C4-2B (cell line): ENCODE results near the gene MRTFB.

Source experiments
- H3K27ac ChIP-seq: fragments of 450-650 bp; 2 replicates; pipeline ENCODE4 v1.5.1; 2017
- ZFX ChIP-seq: fragments of 450-650 bp; IDR thresholded peaks from 2 replicates; pipeline ENCODE4 v1.6.1; 2017
- TF ChIP-seq, protein P1 (sequence below): fragments of 450-650 bp; conservative IDR thresholded peaks from 2 replicates; pipeline ENCODE4 v1.5.1; 2017; ENCODE audit warnings: mild to moderate bottlenecking

MRTFB gene

DNA sequence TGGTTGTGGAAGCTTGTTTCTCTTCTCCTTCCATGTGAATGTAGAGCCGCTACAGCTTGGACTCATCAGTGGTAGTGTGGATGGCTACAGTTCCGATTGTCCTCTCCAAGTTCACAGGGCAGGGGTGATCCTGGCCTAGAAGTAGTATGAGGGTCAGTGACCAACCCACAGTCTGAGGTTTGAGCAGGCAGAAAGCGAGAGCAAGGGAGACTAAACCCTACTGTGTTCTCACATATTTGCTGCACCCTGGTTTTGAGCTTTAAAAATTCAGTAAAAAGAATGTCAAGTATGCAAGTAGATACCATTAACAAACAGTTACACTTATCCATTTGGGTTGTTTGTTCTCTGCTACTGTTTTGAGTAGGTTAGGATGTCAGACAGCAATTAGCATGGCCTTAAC, 148.9 kb downstream of the MRTFB start:
- H3K27ac ChIP-seq: no peak overlapping the region
- TF ChIP-seq, protein P1, sequence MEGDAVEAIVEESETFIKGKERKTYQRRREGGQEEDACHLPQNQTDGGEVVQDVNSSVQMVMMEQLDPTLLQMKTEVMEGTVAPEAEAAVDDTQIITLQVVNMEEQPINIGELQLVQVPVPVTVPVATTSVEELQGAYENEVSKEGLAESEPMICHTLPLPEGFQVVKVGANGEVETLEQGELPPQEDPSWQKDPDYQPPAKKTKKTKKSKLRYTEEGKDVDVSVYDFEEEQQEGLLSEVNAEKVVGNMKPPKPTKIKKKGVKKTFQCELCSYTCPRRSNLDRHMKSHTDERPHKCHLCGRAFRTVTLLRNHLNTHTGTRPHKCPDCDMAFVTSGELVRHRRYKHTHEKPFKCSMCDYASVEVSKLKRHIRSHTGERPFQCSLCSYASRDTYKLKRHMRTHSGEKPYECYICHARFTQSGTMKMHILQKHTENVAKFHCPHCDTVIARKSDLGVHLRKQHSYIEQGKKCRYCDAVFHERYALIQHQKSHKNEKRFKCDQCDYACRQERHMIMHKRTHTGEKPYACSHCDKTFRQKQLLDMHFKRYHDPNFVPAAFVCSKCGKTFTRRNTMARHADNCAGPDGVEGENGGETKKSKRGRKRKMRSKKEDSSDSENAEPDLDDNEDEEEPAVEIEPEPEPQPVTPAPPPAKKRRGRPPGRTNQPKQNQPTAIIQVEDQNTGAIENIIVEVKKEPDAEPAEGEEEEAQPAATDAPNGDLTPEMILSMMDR: no peak
- TF ChIP-seq ZFX: no peak

DNA sequence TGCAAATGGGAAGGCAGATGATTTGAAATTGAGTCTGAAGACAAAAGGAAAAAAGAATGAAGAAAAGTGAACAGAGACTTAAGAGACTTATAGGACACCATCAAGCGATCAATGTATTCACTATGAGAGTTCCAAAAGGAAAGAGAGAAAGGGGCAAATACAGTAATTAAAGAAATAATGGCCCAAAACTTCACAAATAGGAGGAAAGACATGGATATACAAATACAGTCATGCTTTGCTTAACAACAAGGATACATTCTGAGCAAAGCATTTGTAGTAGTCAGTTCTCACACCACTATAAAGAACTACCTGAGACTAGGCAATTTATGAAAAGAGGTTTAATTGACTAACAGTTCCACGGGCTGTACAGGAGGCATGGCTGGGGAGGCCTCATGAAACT, 152.5 kb downstream of the MRTFB start:
- no peak overlapping the region for H3K27ac ChIP-seq
- TF ChIP-seq ZFX: no peak
- TF ChIP-seq, protein P1: no peak

DNA sequence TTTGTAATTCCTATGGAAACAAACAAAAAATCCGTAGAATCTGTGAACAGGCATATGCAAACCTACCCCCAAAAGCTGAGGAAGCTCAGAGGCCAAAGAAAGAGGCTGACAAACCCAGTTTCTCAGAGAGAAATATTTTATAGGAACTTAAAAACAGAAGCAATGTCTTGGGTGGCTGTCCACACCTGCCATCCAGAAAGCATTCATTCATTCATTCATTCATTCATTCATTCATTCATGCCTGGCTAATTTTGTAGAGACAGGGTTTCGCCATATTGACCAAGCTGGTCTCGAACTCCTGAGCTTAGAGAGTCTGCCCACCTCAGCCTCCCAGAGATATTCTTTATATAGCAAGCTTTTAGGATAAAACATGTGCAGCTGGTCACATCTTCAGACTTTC, 154.3 kb downstream of the MRTFB start:
- no peak overlapping the region for H3K27ac ChIP-seq
- no peak for TF ChIP-seq ZFX
- TF ChIP-seq, protein P1: no peak

DNA sequence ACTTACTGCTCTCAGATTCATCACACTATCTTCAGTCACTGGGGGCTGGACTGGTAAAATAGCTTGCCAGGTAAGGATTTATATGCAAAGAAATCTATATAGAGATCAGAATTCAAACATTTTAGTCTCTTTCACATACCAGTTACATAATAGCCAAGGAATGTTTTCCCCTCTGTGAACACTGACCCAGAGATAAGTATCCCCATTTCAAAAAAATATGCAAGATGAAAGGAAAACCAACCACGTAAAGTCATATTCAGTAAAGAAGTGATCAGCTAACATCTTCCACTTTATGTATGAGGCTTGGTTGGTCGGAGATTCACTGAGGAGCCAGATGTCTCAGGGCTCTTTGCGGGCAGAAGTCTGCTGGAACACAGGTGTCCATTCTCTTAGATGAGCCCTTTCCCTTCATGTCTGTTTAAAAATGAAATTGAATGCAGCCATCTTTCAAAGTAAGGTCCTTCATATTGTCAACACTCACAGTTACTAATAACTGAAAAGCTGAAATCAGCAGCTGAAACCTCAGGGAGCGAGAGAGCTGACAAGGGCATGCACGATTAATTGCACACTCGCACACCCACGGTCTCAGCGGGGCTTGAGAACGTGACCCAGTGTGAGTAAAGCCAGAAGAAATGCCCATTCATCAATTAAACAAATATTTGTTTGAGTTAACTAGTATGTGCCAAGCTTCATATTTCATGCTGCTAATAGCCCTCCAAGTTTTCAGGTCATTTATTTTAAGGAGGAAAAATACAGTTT, 161.2 kb downstream of the MRTFB start:
- no peak for TF ChIP-seq ZFX
- TF ChIP-seq, protein P1: no peak
- H3K27ac ChIP-seq: no peak overlapping the region

DNA sequence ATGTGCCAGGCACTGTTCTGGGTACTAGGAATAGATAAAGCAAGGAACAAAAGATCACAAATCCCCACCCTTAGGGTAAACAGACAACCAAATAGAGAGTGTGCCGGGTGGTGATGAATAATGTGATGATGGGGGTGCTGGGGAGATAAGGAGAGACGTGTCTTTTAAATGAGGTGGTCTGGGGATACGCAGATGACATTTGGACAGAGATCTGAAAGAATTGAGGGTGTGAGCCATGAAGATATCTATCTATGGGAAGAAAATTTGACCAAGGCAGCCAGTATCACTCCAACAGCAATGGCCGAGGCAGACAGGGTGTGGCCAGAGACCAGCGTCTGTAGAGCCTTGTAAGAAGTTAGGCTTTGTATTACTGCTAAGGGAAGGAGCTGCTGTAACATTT, 165.3 kb downstream of the MRTFB start:
- TF ChIP-seq, protein P1: no peak
- no peak for TF ChIP-seq ZFX

DNA sequence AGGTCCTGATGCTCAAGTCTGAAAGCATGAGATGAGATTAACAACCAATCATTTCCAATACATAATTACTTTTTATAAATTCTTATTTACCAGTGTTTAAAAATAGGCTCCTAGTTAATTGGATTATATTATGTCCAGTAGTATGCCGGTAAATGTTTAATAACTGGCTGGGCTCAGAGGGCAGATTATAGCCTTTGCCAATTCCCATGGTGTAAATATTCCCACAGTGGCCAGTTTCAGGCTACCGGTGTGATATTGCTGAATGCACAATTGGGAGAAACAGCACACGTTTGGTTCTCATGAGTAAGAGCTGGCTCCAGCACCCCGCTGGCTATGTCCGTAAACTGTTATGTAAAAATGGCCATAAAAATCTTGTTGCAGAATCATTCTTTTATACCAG, 167.6 kb downstream of the MRTFB start:
- no peak for TF ChIP-seq ZFX
- TF ChIP-seq, protein P1: no peak
- H3K27ac ChIP-seq: no peak overlapping the region

More for the DNA sequence above, 165.3 kb downstream of the MRTFB start:
- H3K27ac ChIP-seq: no peak overlapping the region

DNA sequence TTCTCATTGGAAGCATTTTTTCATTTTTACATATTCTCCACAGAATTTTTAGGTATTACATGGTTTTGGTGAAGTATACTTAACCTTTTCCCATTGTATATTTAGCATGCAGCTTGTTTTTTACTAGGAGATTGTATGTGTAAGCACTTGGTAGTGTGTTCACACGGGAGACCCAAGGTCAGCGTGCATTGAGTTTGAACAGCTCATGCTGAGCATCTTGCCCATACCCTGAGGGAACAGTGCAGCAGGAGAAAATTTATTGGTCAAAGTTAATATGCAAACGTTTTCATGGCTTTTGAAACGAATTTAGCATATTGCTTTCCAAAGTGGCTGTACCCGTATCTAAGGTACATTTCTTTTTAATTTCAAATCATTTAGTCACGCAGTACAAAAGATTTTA, 168.7 kb downstream of the MRTFB start:
- TF ChIP-seq, protein P1: no peak
- TF ChIP-seq ZFX: no peak
- H3K27ac ChIP-seq: no peak overlapping the region
